DMS114 treated with DMSO at 0.1 percent for 48 hours (cell line): ENCODE measurements around the gene PSMF1.

Source experiments
- DNase-seq: peaks from one replicate; lab custom pipeline; 2025; ENCODE audit not compliant: unreplicated experiment; lab: John Stamatoyannopoulos, UW

Gene PSMF1

GRCh38 chr20:1188347-1188746 is 69.9 kb downstream of the PSMF1 start:
- DNase-seq, result no peak

- DNase-seq, result no peak
These were observed 71.4 kb downstream of the PSMF1 start for GRCh38 chr20:1189827-1190226.

GRCh38 chr20:1190847-1191246 is 72.4 kb downstream of the PSMF1 start:
- DNase-seq, result no peak

GRCh38 chr20:1191299-1191698 is 72.9 kb downstream of the PSMF1 start:
- DNase-seq, result no peak

- DNase-seq, result no peak
These were observed 76.8 kb downstream of the PSMF1 start for GRCh38 chr20:1195226-1195625.

GRCh38 chr20:1196634-1197033 is 78.2 kb downstream of the PSMF1 start:
- DNase-seq, result no peak

GRCh38 chr20:1197801-1198200 is 79.4 kb downstream of the PSMF1 start:
- no peak for DNase-seq

- no peak for DNase-seq
These were observed 80.3 kb downstream of the PSMF1 start for GRCh38 chr20:1198751-1199150.

GRCh38 chr20:1199212-1199873 is 80.9 kb downstream of the PSMF1 start:
- DNase-seq, result no peak

GRCh38 chr20:1199964-1200363 is 81.6 kb downstream of the PSMF1 start:
- DNase-seq, result no peak

- DNase-seq, result no peak
These were observed 84.5 kb downstream of the PSMF1 start, which contains the start of gene C20orf202 for GRCh38 chr20:1202762-1203504. Gene C20orf202 (plus strand): TSS chr20:1203454. CDS start chr20:1203586, 132 bp downstream.

GRCh38 chr20:1203630-1204029 is 85.2 kb downstream of the PSMF1 start:
- no peak for DNase-seq

- DNase-seq, result no peak
These were observed 85.7 kb downstream of the PSMF1 start for GRCh38 chr20:1204113-1204512.

- DNase-seq, result no peak
These were observed 86.2 kb downstream of the PSMF1 start for GRCh38 chr20:1204576-1204975.

- no peak for DNase-seq
These were observed 87.4 kb downstream of the PSMF1 start for GRCh38 chr20:1205802-1206201.

- DNase-seq, result no peak
These were observed 88.2 kb downstream of the PSMF1 start for GRCh38 chr20:1206366-1207148.

GRCh38 chr20:1207293-1207878 is 89.0 kb downstream of the PSMF1 start:
- no peak for DNase-seq

- DNase-seq, result no peak
These were observed 91.3 kb downstream of the PSMF1 start for GRCh38 chr20:1209447-1210387.

GRCh38 chr20:1210501-1210900 is 92.1 kb downstream of the PSMF1 start:
- no peak for DNase-seq

- DNase-seq, result no peak
These were observed 93.6 kb downstream of the PSMF1 start for GRCh38 chr20:1212023-1212422.
